H54 (cell line): ENCODE results near the gene PQBP1.

ENCODE experiments used
- DNase-seq: peaks from one replicate; pipeline ENCODE4 v3.0.0; 2011; ENCODE audit warnings: low spot score, mixed read lengths; ENCODE audit not compliant: insufficient read length
- FAIRE-seq: peaks from 3 replicates; lab custom pipeline; 2011; peaks lifted over from hg19 to GRCh38; lab: Jason Lieb, UNC
- POLR2A ChIP-seq: IDR thresholded peaks from 2 replicates; pipeline ENCODE4 v1.6.1; 2011; ENCODE audit warnings: low read depth, mild to moderate bottlenecking, low read length

PQBP1 gene

GRCh38 chrX:48891402-48892288, 6.1 kb upstream of the PQBP1 start:
- DNase-seq (peak; percentile 51), FAIRE-seq (no peak)
- TF ChIP-seq POLR2A, result no peak

GRCh38 chrX:48892896-48893295, 4.8 kb upstream of the PQBP1 start:
- DNase-seq, result no peak

GRCh38 chrX:48893556-48894348, 4.0 kb upstream of the PQBP1 start:
- DNase-seq (no peak), FAIRE-seq (no peak)
- no peak for TF ChIP-seq POLR2A

More at GRCh38 chrX:48892896-48893295, 4.8 kb upstream of the PQBP1 start:
- no peak for FAIRE-seq
- no peak for TF ChIP-seq POLR2A

- TF ChIP-seq POLR2A, result no peak
- FAIRE-seq, result no peak
Observed at GRCh38 chrX:48894891-48895290, 2.8 kb upstream of the PQBP1 start.

GRCh38 chrX:48896611-48897011, 1.1 kb upstream of the PQBP1 start:
- DNase-seq, result no peak
- TF ChIP-seq POLR2A, result no peak

More at GRCh38 chrX:48894891-48895290, 2.8 kb upstream of the PQBP1 start:
- DNase-seq, result no peak

GRCh38 chrX:48897157-48897624, 539 bp upstream of the PQBP1 start:
- no peak for DNase-seq
- TF ChIP-seq POLR2A, result no peak
- FAIRE-seq, result no peak

More at GRCh38 chrX:48896611-48897011, 1.1 kb upstream of the PQBP1 start:
- FAIRE-seq, result no peak

GRCh38 chrX:48899078-48899410, 1.3 kb downstream of the PQBP1 start:
- DNase-seq (no peak), FAIRE-seq (no peak)
- TF ChIP-seq POLR2A, result no peak

- no peak for TF ChIP-seq POLR2A
- FAIRE-seq (no peak), DNase-seq (no peak)
Observed at GRCh38 chrX:48901069-48901468, 3.3 kb downstream of the PQBP1 start.

- DNase-seq (no peak), FAIRE-seq (no peak)
- no peak for TF ChIP-seq POLR2A
Observed at GRCh38 chrX:48902135-48902534, 4.4 kb downstream of the PQBP1 start.

GRCh38 chrX:48902776-48903175, 5.0 kb downstream of the PQBP1 start:
- DNase-seq (no peak), FAIRE-seq (no peak)
- TF ChIP-seq POLR2A, result no peak

- no peak for TF ChIP-seq POLR2A
- no peak for FAIRE-seq
- no peak for DNase-seq
Observed at GRCh38 chrX:48903290-48903689, 5.6 kb downstream of the PQBP1 start.

GRCh38 chrX:48904180-48904579, 6.5 kb downstream of the PQBP1 start:
- DNase-seq (no peak), FAIRE-seq (no peak)
- no peak for TF ChIP-seq POLR2A

- no peak for TF ChIP-seq POLR2A
- DNase-seq (no peak), FAIRE-seq (no peak)
Observed at GRCh38 chrX:48904626-48905025, 6.9 kb downstream of the PQBP1 start.
